Endodermal cell (in vitro differentiated cells): ENCODE results near the gene SPPL3. TPM values are rescaled to one million over a fixed set of nuclear protein-coding genes. Genes with fewer than 3 reads are reported as not detected.

Source experiments
- DNase-seq: peaks from one replicate; pipeline ENCODE4 v3.0.0-alpha.2; 2017
- H3K27ac ChIP-seq: 2 replicates; pipeline ENCODE4 v1.5.1; 2013; ENCODE audit warnings: mild to moderate bottlenecking, low read depth, low read length, moderate library complexity
- H3K27me3 ChIP-seq: 2 replicates; pipeline ENCODE4 v1.6.1; 2013; ENCODE audit warnings: mild to moderate bottlenecking, low read length, moderate library complexity; ENCODE audit not compliant: insufficient read depth, control insufficient read depth, poor library complexity, severe bottlenecking
- H3K36me3 ChIP-seq: 2 replicates; pipeline ENCODE4 v1.7.0; 2013; ENCODE audit warnings: mild to moderate bottlenecking, low read length, moderate library complexity; ENCODE audit not compliant: control insufficient read depth, insufficient read depth
- H3K4me1 ChIP-seq: one replicate; pipeline ENCODE4 v1.7.0; 2013; ENCODE audit warnings: low read length; ENCODE audit not compliant: control insufficient read depth, insufficient read depth
- H3K4me3 ChIP-seq: 2 replicates; pipeline ENCODE4 v1.5.1; 2013; ENCODE audit warnings: mild to moderate bottlenecking, low read length, moderate library complexity
- H3K9ac ChIP-seq: 2 replicates; pipeline ENCODE4 v1.6.1; 2013; ENCODE audit warnings: mild to moderate bottlenecking, low read length, moderate library complexity; ENCODE audit not compliant: poor library complexity, severe bottlenecking; ENCODE audit errors: extremely low read depth
- H3K9me3 ChIP-seq: 2 replicates; pipeline ENCODE4 v1.6.1; 2013; ENCODE audit warnings: mild to moderate bottlenecking, low read length, moderate library complexity; ENCODE audit not compliant: control insufficient read depth
- H3K27ac Mint-ChIP-seq: 2 replicates; pipeline ENCODE4 v1.8.0; 2020; ENCODE audit warnings: mixed read lengths
- H3K27me3 Mint-ChIP-seq: 2 replicates; pipeline ENCODE4 v1.8.0; 2021; ENCODE audit warnings: mild to moderate bottlenecking, mixed read lengths; ENCODE audit not compliant: insufficient read depth
- H3K36me3 Mint-ChIP-seq: 2 replicates; pipeline ENCODE4 v1.8.0; 2020; ENCODE audit warnings: low read depth, mixed read lengths
- H3K4me1 Mint-ChIP-seq: 2 replicates; pipeline ENCODE4 v1.8.0; 2020; ENCODE audit warnings: mixed read lengths
- H3K4me3 Mint-ChIP-seq: 2 replicates; pipeline ENCODE4 v1.8.0; 2020; ENCODE audit warnings: mild to moderate bottlenecking, moderate library complexity, mixed read lengths
- H3K9me3 Mint-ChIP-seq: 2 replicates; pipeline ENCODE4 v1.8.0; 2020; ENCODE audit warnings: mild to moderate bottlenecking, mixed read lengths
- CTCF ChIP-seq: fragments of 200-600 bp; sonication (generic); conservative IDR thresholded peaks from 2 replicates; pipeline ENCODE4 v1.5.0; 2021; ENCODE audit warnings: antibody characterized with exemption, mild to moderate bottlenecking
- WGBS, 2 experiments: methylation state at CpG; one replicate each; pipeline versions ENCODE4 v1.1.5 to v1.1.7; 2013; ENCODE audit warnings: missing lambda C conversion rate in 2 of 2, mixed read lengths in 1 of 2; ENCODE audit not compliant: insufficient coverage in 1 of 2, insufficient read length in 1 of 2; 5-methylcytosine and 5-hydroxymethylcytosine counted together
- total RNA-seq, 2 donors: library from RNA; stranded (reverse); fragmentation: NEBNext Ultra II Directional in 1 of 2; extraction: Animal tissue kit (Norgen Biotek cat#: 25700) in 1 of 2; gene quantifications; 2 replicates in 1 of 2; 3 replicates in 1 of 2; pipeline ENCODE4 v1.2.1, GENCODE V29; 2021

SPPL3 gene
- total RNA-seq, 2 donors from 2014 or later, result 41.1 to 46.8 TPM

- Mint-ChIP-seq H3K36me3 (peaks cover 47% of the 10 kb centered on the region), H3K9me3 (no peaks in the 10 kb centered on the region), H3K27ac (peak overlapping the region; percentile 2), H3K4me3 (no peak overlapping the region), H3K4me1 (peaks cover 26% of the 10 kb centered on the region), H3K27me3 (no peaks in the 10 kb centered on the region)
- peak; percentile 90 for TF ChIP-seq CTCF
- peak; percentile 93 for DNase-seq
- Histone ChIP-seq H3K36me3 (peaks cover 47% of the 10 kb centered on the region), H3K9me3 (no peaks in the 10 kb centered on the region), H3K9ac (no peak overlapping the region), H3K27ac (no peak overlapping the region), H3K27me3 (no peaks in the 10 kb centered on the region), H3K4me1 (peaks cover 9% of the 10 kb centered on the region), H3K4me3 (no peak overlapping the region)
- WGBS, 2 experiments, result 43 to 67% methylated on average over 3 to 4 of the region's 4 CpGs
Observed at GRCh38 chr12:120713861-120714482, 190.2 kb downstream of the SPPL3 start.

GRCh38 chr12:120712610-120713009, 191.5 kb downstream of the SPPL3 start:
- peaks cover 36% of the 10 kb centered on the region for H3K36me3 Mint-ChIP-seq
- no peak overlapping the region for H3K4me3 ChIP-seq
- peaks cover 9% of the 10 kb centered on the region for H3K4me1 ChIP-seq
- no peaks in the 10 kb centered on the region for H3K27me3 Mint-ChIP-seq
- no peak overlapping the region for H3K9ac ChIP-seq
- peaks cover 37% of the 10 kb centered on the region for H3K36me3 ChIP-seq
- no peak for DNase-seq
- no peaks in the 10 kb centered on the region for H3K27me3 ChIP-seq
- no peaks in the 10 kb centered on the region for H3K9me3 ChIP-seq
- no peak overlapping the region for H3K27ac Mint-ChIP-seq
- no peak for TF ChIP-seq CTCF
- WGBS, 2 experiments, result 93 to 94% methylated on average over 4 to 5 of the region's 6 CpGs
- no peak overlapping the region for H3K4me3 Mint-ChIP-seq
- H3K4me1 Mint-ChIP-seq, result peaks cover 26% of the 10 kb centered on the region
- H3K9me3 Mint-ChIP-seq, result no peaks in the 10 kb centered on the region
- no peak overlapping the region for H3K27ac ChIP-seq

Other genes with a start within 250 kb of the SPPL3 start
- 100 to 1,000 TPM; 188 to 195 TPM for gene MLEC, start 217.2 kb downstream of the SPPL3 start, total RNA-seq
- 10 to 100 TPM; 52.8 to 60.7 TPM for gene UNC119B, start 193.9 kb downstream of the SPPL3 start, total RNA-seq
- gene ACADS, start 178.5 kb downstream of the SPPL3 start, total RNA-seq, result 1 to 10 TPM; 8.0 to 9.2 TPM
- under 1 TPM; 0.24 to 0.42 TPM for gene HNF1A, start 74.2 kb upstream of the SPPL3 start, total RNA-seq
- gene C12orf43, start 112.1 kb upstream of the SPPL3 start, total RNA-seq, result 10 to 100 TPM; 21.4 to 26.8 TPM
- gene OASL, start 134.9 kb upstream of the SPPL3 start, total RNA-seq, result not detected
- under 1 TPM in 1 of 2 donors, not detected in 1; 0.18 TPM for gene P2RX7, start 228.5 kb upstream of the SPPL3 start, total RNA-seq